PC-3 (cell line): ENCODE measurements around the gene RIC8B. TPM values are rescaled to one million over a fixed set of nuclear protein-coding genes. Genes with fewer than 3 reads are reported as not detected.

Experiments
- ATAC-seq: fragments of 200-7000 bp; cut with Tn5 transposase; 2 replicates; pipeline ENCODE4 v1.9.1; 2020; ENCODE audit warnings: mild to moderate bottlenecking, moderate library complexity
- BruUV-seq: library from RNA; stranded (reverse); fragments of 400-500 nt; replicated peaks from 2 replicates; lab custom pipeline; 2021; lab: Mats Ljungman, UMichigan
- CTCF ChIA-PET: fragments of 300-600 bp; sonication (Branson Sonifier 250); formaldehyde crosslinking; loops from one replicate; lab custom pipeline; 2022; ENCODE audit warnings: antibody characterized with exemption; lab: Charles Lee
- POLR2A ChIA-PET: fragments of 300-600 bp; sonication (Branson Sonifier 250); formaldehyde crosslinking; loops from one replicate; lab custom pipeline; 2022; ENCODE audit warnings: antibody characterized with exemption; ENCODE audit not compliant: unreplicated experiment; lab: Charles Lee
- DNase-seq: peaks from one replicate; pipeline ENCODE4 v3.0.0-alpha.2; 2015
- H2AFZ ChIP-seq: fragments of 300-600 bp; sonication (generic); 2 replicates; pipeline ENCODE4 v1.6.0; 2016; ENCODE audit warnings: antibody characterized with exemption, low read length
- H3F3A ChIP-seq: fragments of 300-600 bp; sonication (generic); one replicate; pipeline ENCODE4 v1.6.0; 2017; ENCODE audit warnings: antibody characterized with exemption, low read length, control low read depth, mild to moderate bottlenecking; ENCODE audit not compliant: unreplicated experiment
- H3K27ac ChIP-seq: fragments of 300-600 bp; sonication (generic); 2 replicates; pipeline ENCODE4 v1.5.1; 2016; ENCODE audit warnings: mild to moderate bottlenecking, low read length
- H3K27me3 ChIP-seq: fragments of 300-600 bp; sonication (generic); 2 replicates; pipeline ENCODE4 v1.6.1; 2016; ENCODE audit warnings: low read length, mixed read lengths
- H3K36me3 ChIP-seq: fragments of 300-600 bp; sonication (generic); 2 replicates; pipeline ENCODE4 v1.6.1; 2016; ENCODE audit warnings: low read depth, mixed run types, low read length, mixed read lengths
- H3K4me1 ChIP-seq: fragments of 300-600 bp; sonication (generic); 2 replicates; pipeline ENCODE4 v1.5.1; 2016; ENCODE audit warnings: low read length; ENCODE audit not compliant: insufficient read depth
- H3K4me2 ChIP-seq: fragments of 300-600 bp; sonication (generic); 2 replicates; pipeline ENCODE4 v1.6.0; 2016; ENCODE audit warnings: low read length
- H3K4me3 ChIP-seq: fragments of 300-600 bp; sonication (generic); 2 replicates; pipeline ENCODE4 v1.5.1; 2016; ENCODE audit warnings: mild to moderate bottlenecking, low read length, mixed read lengths
- H3K79me2 ChIP-seq: fragments of 300-600 bp; sonication (generic); 2 replicates; pipeline ENCODE4 v1.6.1; 2017; ENCODE audit warnings: low read length, mixed read lengths
- H3K9ac ChIP-seq: fragments of 300-600 bp; sonication (generic); 2 replicates; pipeline ENCODE4 v1.6.0; 2016; ENCODE audit warnings: mild to moderate bottlenecking, low read length
- H3K9me2 ChIP-seq: fragments of 300-600 bp; sonication (generic); replicated peaks from 2 replicates; pipeline ENCODE4 v1.6.1; 2016; ENCODE audit warnings: mixed run types, low read length, mixed read lengths
- H3K9me3 ChIP-seq: fragments of 300-600 bp; sonication (generic); 2 replicates; pipeline ENCODE4 v1.6.1; 2016; ENCODE audit warnings: low read length, mixed read lengths
- H4K20me1 ChIP-seq: fragments of 300-600 bp; sonication (generic); 2 replicates; pipeline ENCODE4 v1.6.1; 2016; ENCODE audit warnings: low read length, mixed read lengths
- CTCF ChIP-seq: fragments of 300-600 bp; sonication (generic); conservative IDR thresholded peaks from 2 replicates; pipeline ENCODE4 v1.5.1; 2017; ENCODE audit warnings: antibody characterized with exemption, low read depth, mild to moderate bottlenecking, low read length
- EZH2 ChIP-seq: fragments of 300-600 bp; sonication (generic); IDR thresholded peaks from one replicate; pipeline ENCODE4 v1.6.1; 2017; ENCODE audit warnings: antibody characterized with exemption, mild to moderate bottlenecking, low read length; ENCODE audit not compliant: unreplicated experiment
- EZH2phosphoT487 ChIP-seq: fragments of 300-600 bp; sonication (generic); IDR thresholded peaks from 2 replicates; pipeline ENCODE4 v1.6.1; 2018; ENCODE audit warnings: mild to moderate bottlenecking, antibody characterized with exemption, low read length, borderline replicate concordance
- intact Hi-C: fragments of 100-400 bp; cut with micrococcal nuclease; formaldehyde crosslinking; loops from 2 replicates; pipeline ENCODE4 v1.9.0; 2023
- total RNA-seq: library from RNA; depleted of rRNA; stranded (reverse); fragments of >200 nt; gene quantifications from 2 replicates; pipeline ENCODE4 v1.2.3, GENCODE V29; 2014

The RIC8B gene
- total RNA-seq, 1 experiment from 2014 or later, result 8.6 TPM

GRCh38 chr12:106851306-106851705 lies 76.8 kb downstream of the RIC8B start:
- H3K36me3 ChIP-seq, result peaks cover 5% of the 10 kb centered on the region; the same call in 1 of the 2 replicates
- H4K20me1 ChIP-seq, result no peaks in the 10 kb centered on the region
- H3K79me2 ChIP-seq, result no peaks in the 10 kb centered on the region
- no peaks in the 10 kb centered on the region for H3F3A ChIP-seq
- no peaks in the 10 kb centered on the region for H3K9me2 ChIP-seq
- TF ChIP-seq CTCF, result no peak
- TF ChIP-seq EZH2, result no peak
- TF ChIP-seq EZH2phosphoT487, result no peak
- no peak overlapping the region for H3K27ac ChIP-seq
- H3K9ac ChIP-seq, result no peak overlapping the region
- no peak for DNase-seq
- ChIA-PET POLR2A (no interaction called here), CTCF (interaction anchor here (0.6 kb wide), 1 partner anchor 9 kb away, joined by 3 read pairs; no protein-coding TSS in a partner anchor)
- no peak overlapping the region for H3K4me2 ChIP-seq
- no peak for ATAC-seq
- no peaks in the 10 kb centered on the region for H3K27me3 ChIP-seq
- peaks cover under 1% of the 10 kb centered on the region; the same call in 1 of the 2 replicates for H3K4me1 ChIP-seq
- no peaks in the 10 kb centered on the region for H3K9me3 ChIP-seq
- no TSS peak for BruUV-seq
- intact Hi-C loops, result no loop called here
- H3K4me3 ChIP-seq, result no peak overlapping the region
- H2AFZ ChIP-seq, result no peak overlapping the region

- no peak overlapping the region for H3K27ac ChIP-seq
- no peaks in the 10 kb centered on the region for H3K79me2 ChIP-seq
- no peaks in the 10 kb centered on the region for H3F3A ChIP-seq
- BruUV-seq, result no TSS peak
- H3K4me2 ChIP-seq, result no peak overlapping the region
- TF ChIP-seq CTCF (no peak), EZH2 (no peak), EZH2phosphoT487 (no peak)
- no peak overlapping the region for H2AFZ ChIP-seq
- no peaks in the 10 kb centered on the region for H3K9me3 ChIP-seq
- no peaks in the 10 kb centered on the region for H4K20me1 ChIP-seq
- ChIA-PET POLR2A (no interaction called here), CTCF (no interaction called here)
- no peak for DNase-seq
- H3K27me3 ChIP-seq, result no peaks in the 10 kb centered on the region
- ATAC-seq, result no peak
- H3K9me2 ChIP-seq, result no peaks in the 10 kb centered on the region
- no peaks in the 10 kb centered on the region for H3K4me1 ChIP-seq
- no peak overlapping the region for H3K9ac ChIP-seq
- H3K4me3 ChIP-seq, result no peak overlapping the region
- intact Hi-C loops, result no loop called here
- H3K36me3 ChIP-seq, result peaks cover 8% of the 10 kb centered on the region
These were observed 80.2 kb downstream of the RIC8B start for GRCh38 chr12:106854723-106855122.

GRCh38 chr12:106855221-106855758 lies 80.8 kb downstream of the RIC8B start:
- CTCF ChIA-PET, result no interaction called here
- ATAC-seq, result no peak

More at GRCh38 chr12:106855221-106855758, 80.8 kb downstream of the RIC8B start:
- TF ChIP-seq EZH2phosphoT487, result no peak
- TF ChIP-seq CTCF, result no peak
- no peak for TF ChIP-seq EZH2
- BruUV-seq, result no TSS peak
- no peak overlapping the region for H3K4me2 ChIP-seq
- H3F3A ChIP-seq, result no peaks in the 10 kb centered on the region
- H3K36me3 ChIP-seq, result peaks cover 13% of the 10 kb centered on the region
- H3K4me1 ChIP-seq, result no peaks in the 10 kb centered on the region
- H3K9me2 ChIP-seq, result no peaks in the 10 kb centered on the region
- no peaks in the 10 kb centered on the region for H3K79me2 ChIP-seq
- no peaks in the 10 kb centered on the region for H3K27me3 ChIP-seq
- intact Hi-C loops, result no loop called here
- POLR2A ChIA-PET, result no interaction called here
- no peaks in the 10 kb centered on the region for H4K20me1 ChIP-seq
- no peak overlapping the region for H2AFZ ChIP-seq
- H3K4me3 ChIP-seq, result no peak overlapping the region
- no peak overlapping the region for H3K9ac ChIP-seq
- DNase-seq, result no peak
- no peak overlapping the region for H3K27ac ChIP-seq
- H3K9me3 ChIP-seq, result no peaks in the 10 kb centered on the region
